Lower leg skin (tissue), 3 donors: ENCODE data around the gene THBS3.
"Not testable (repeated sequence)": the region's sequence is repeated elsewhere in the genome, so short reads cannot be mapped to it uniquely, and the experiment has no call there.

ENCODE experiments used
- CTCF ChIP-seq, 3 donors: fragments of 450-650 bp; IDR thresholded peaks; one replicate each; pipeline ENCODE4 v1.5.1; 2016; ENCODE audit warnings: antibody characterized with exemption in 3 of 3, mild to moderate bottlenecking in 3 of 3, moderate library complexity in 2 of 3
- POLR2A ChIP-seq, 2 donors: fragments of 450-650 bp; IDR thresholded peaks; one replicate each; pipeline ENCODE4 v1.6.1; 2016 to 2017; ENCODE audit warnings: antibody characterized with exemption in 2 of 2, mild to moderate bottlenecking in 1 of 2, moderate library complexity in 1 of 2

GRCh38 chr1:155164625-155165024 is 43.1 kb downstream of the THBS3 start:
- not testable (repeated sequence) for TF ChIP-seq CTCF, POLR2A (IDR thresholded peaks at IDR 0.05)
